ENCODE measurements around the gene FXYD6.

GRCh38 chr11:117881217-117881616, 4.8 kb upstream of the FXYD6 start:
- TF ChIP-seq, protein P1, sequence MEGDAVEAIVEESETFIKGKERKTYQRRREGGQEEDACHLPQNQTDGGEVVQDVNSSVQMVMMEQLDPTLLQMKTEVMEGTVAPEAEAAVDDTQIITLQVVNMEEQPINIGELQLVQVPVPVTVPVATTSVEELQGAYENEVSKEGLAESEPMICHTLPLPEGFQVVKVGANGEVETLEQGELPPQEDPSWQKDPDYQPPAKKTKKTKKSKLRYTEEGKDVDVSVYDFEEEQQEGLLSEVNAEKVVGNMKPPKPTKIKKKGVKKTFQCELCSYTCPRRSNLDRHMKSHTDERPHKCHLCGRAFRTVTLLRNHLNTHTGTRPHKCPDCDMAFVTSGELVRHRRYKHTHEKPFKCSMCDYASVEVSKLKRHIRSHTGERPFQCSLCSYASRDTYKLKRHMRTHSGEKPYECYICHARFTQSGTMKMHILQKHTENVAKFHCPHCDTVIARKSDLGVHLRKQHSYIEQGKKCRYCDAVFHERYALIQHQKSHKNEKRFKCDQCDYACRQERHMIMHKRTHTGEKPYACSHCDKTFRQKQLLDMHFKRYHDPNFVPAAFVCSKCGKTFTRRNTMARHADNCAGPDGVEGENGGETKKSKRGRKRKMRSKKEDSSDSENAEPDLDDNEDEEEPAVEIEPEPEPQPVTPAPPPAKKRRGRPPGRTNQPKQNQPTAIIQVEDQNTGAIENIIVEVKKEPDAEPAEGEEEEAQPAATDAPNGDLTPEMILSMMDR (IDR thresholded peaks at IDR 0.05; ENCODE audit: low read length), result no peak
- TF ChIP-seq EZH2 (optimal IDR thresholded peaks at IDR 0.05; ENCODE audit: low read depth, low read length) (no peak), EZH2phosphoT487 (IDR thresholded peaks at IDR 0.05; ENCODE audit: low read length) (no peak)
